ENCODE data around the gene CCDC91.

The CCDC91 gene

DNA sequence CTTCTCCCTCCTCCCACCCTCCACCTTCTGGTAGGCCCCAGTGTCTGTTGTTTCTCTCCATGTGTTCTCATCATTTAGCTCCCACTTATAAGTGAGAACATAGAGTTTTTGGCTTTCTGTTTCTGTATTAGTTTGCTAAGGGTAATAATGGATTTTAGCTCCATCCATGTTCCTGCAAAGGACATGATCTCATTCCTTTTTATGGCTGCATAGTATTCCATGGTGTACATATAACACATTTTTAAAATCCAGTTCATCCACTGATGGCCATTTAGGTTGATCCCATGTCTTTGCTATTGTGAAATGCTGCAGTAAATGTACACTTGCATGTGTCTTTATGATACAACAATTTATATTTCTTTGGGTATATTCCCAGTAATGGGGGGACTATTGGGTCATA lies 96.1 kb downstream of the CCDC91 start:
- no peaks in the 10 kb centered on the region for H3K27me3 ChIP-seq (ENCODE audit: low read length)
- no peaks in the 10 kb centered on the region for H3F3A ChIP-seq (ENCODE audit: insufficient read depth)
- H2AFZ ChIP-seq (ENCODE audit: low read depth, low read length, severe bottlenecking) = no peak overlapping the region
- H3K79me2 ChIP-seq (ENCODE audit: insufficient read depth, low read length) = no peaks in the 10 kb centered on the region
- no peaks in the 10 kb centered on the region; the same call in 1 of the 2 replicates for H3K9me3 ChIP-seq (ENCODE audit: insufficient read depth, low read length)
- peaks cover 8% of the 10 kb centered on the region for H3K36me3 ChIP-seq (ENCODE audit: low read length)
- no peak overlapping the region for H3K4me2 ChIP-seq (ENCODE audit: low read depth, low read length, poor library complexity, severe bottlenecking)
- no peaks in the 10 kb centered on the region for H3K9me2 ChIP-seq (replicated peaks; ENCODE audit: insufficient read depth, low read length)
- no peaks in the 10 kb centered on the region for H4K20me1 ChIP-seq (ENCODE audit: low read depth, low read length)
- no peak overlapping the region for H3K27ac ChIP-seq (ENCODE audit: low read depth, low read length)
- H3K9ac ChIP-seq (ENCODE audit: low read length) = no peak overlapping the region
- no peak for TF ChIP-seq EZH2phosphoT487 (conservative IDR thresholded peaks at IDR 0.05; ENCODE audit: low read length)
- TF ChIP-seq, protein P1, sequence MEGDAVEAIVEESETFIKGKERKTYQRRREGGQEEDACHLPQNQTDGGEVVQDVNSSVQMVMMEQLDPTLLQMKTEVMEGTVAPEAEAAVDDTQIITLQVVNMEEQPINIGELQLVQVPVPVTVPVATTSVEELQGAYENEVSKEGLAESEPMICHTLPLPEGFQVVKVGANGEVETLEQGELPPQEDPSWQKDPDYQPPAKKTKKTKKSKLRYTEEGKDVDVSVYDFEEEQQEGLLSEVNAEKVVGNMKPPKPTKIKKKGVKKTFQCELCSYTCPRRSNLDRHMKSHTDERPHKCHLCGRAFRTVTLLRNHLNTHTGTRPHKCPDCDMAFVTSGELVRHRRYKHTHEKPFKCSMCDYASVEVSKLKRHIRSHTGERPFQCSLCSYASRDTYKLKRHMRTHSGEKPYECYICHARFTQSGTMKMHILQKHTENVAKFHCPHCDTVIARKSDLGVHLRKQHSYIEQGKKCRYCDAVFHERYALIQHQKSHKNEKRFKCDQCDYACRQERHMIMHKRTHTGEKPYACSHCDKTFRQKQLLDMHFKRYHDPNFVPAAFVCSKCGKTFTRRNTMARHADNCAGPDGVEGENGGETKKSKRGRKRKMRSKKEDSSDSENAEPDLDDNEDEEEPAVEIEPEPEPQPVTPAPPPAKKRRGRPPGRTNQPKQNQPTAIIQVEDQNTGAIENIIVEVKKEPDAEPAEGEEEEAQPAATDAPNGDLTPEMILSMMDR (IDR thresholded peaks at IDR 0.05; ENCODE audit: insufficient read depth, low read length, poor library complexity, severe bottlenecking) = no peak
- no peak overlapping the region for H3K4me3 ChIP-seq (ENCODE audit: insufficient read depth, low read length, poor library complexity, severe bottlenecking)

DNA sequence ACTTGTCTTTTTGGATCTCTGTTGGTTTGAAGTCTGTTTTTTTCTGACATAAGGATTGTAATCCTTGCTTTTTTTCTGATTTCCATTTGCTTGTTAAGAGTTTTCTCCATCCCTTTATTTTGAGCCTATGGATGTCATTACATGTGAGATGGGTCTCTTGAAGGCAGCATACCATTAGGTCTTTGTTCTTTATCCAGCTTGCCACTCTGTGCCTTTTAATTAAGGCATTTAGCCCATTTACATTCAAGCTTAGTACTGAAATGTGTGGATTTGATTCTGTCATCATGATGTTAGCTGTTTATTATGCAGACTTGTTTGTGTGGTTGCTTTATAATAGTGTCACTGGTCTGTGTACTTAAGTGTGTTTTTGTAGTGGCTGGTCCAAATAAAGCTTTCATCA lies 100.0 kb downstream of the CCDC91 start:
- Histone ChIP-seq H3K9me2 (replicated peaks; ENCODE audit: insufficient read depth, low read length) (no peaks in the 10 kb centered on the region), H4K20me1 (ENCODE audit: low read depth, low read length) (no peaks in the 10 kb centered on the region), H3K79me2 (ENCODE audit: insufficient read depth, low read length) (no peaks in the 10 kb centered on the region), H3K4me3 (ENCODE audit: insufficient read depth, low read length, poor library complexity, severe bottlenecking) (no peak overlapping the region), H3K36me3 (ENCODE audit: low read length) (peaks cover 5% of the 10 kb centered on the region; the same call in 1 of the 2 replicates), H3K27me3 (ENCODE audit: low read length) (no peaks in the 10 kb centered on the region), H3K9ac (ENCODE audit: low read length) (no peak overlapping the region), H3F3A (ENCODE audit: insufficient read depth) (no peaks in the 10 kb centered on the region), H2AFZ (ENCODE audit: low read depth, low read length, severe bottlenecking) (no peak overlapping the region), H3K9me3 (ENCODE audit: insufficient read depth, low read length) (no peaks in the 10 kb centered on the region; the same call in 1 of the 2 replicates), H3K27ac (ENCODE audit: low read depth, low read length) (no peak overlapping the region), H3K4me2 (ENCODE audit: low read depth, low read length, poor library complexity, severe bottlenecking) (no peak overlapping the region)
- TF ChIP-seq, protein P1 (IDR thresholded peaks at IDR 0.05; ENCODE audit: insufficient read depth, low read length, poor library complexity, severe bottlenecking) = no peak
- no peak for TF ChIP-seq EZH2phosphoT487 (conservative IDR thresholded peaks at IDR 0.05; ENCODE audit: low read length)

DNA sequence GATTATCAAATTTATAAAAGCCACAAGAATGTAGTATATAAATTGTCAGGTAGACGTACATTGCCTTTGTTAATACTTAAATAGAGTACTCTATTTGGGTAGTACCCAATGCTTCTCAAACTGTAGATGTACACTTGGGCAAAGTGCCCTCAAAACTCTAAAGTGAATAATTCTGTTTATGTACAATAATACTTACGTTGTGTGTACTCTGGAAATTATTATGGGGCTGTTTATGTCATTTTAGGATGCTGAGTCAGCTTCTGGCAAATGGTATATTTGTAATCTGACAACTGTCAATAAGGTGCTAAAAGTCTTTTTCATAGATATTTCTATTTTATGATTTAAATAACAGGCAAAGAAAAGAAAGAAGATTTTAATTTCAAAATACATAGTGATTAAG lies 102.4 kb downstream of the CCDC91 start:
- Histone ChIP-seq H3K27ac (ENCODE audit: low read depth, low read length) (no peak overlapping the region), H3K4me3 (ENCODE audit: insufficient read depth, low read length, poor library complexity, severe bottlenecking) (no peak overlapping the region), H3K9me2 (replicated peaks; ENCODE audit: insufficient read depth, low read length) (no peaks in the 10 kb centered on the region), H3F3A (ENCODE audit: insufficient read depth) (peaks cover 6% of the 10 kb centered on the region; the same call in 1 of the 2 replicates), H3K4me2 (ENCODE audit: low read depth, low read length, poor library complexity, severe bottlenecking) (no peak overlapping the region), H4K20me1 (ENCODE audit: low read depth, low read length) (no peaks in the 10 kb centered on the region), H2AFZ (ENCODE audit: low read depth, low read length, severe bottlenecking) (no peak overlapping the region), H3K79me2 (ENCODE audit: insufficient read depth, low read length) (no peaks in the 10 kb centered on the region), H3K9ac (ENCODE audit: low read length) (no peak overlapping the region), H3K36me3 (ENCODE audit: low read length) (peaks cover 5% of the 10 kb centered on the region; the same call in 1 of the 2 replicates), H3K27me3 (ENCODE audit: low read length) (no peaks in the 10 kb centered on the region), H3K9me3 (ENCODE audit: insufficient read depth, low read length) (no peaks in the 10 kb centered on the region; the same call in 1 of the 2 replicates)
- no peak for TF ChIP-seq EZH2phosphoT487 (conservative IDR thresholded peaks at IDR 0.05; ENCODE audit: low read length)
- TF ChIP-seq, protein P1 (IDR thresholded peaks at IDR 0.05; ENCODE audit: insufficient read depth, low read length, poor library complexity, severe bottlenecking) = no peak

Data from SU-DHL-6 (cell line).